ENCODE data around the gene CCDC137. TPM values are rescaled to one million over a fixed set of nuclear protein-coding genes. Genes with fewer than 3 reads are reported as not detected.

Gene CCDC137
- total RNA-seq, 2 donors from 2014 or later, result 3.8 to 5.1 TPM

GRCh38 chr17:81648013-81648706, 18.4 kb upstream of the CCDC137 start:
- no peak for TF ChIP-seq CTCF (IDR thresholded peaks at IDR 0.05)
- H3K27ac ChIP-seq, result no peak overlapping the region
- H3K27me3 ChIP-seq, result peaks cover 4 to 9% of the 10 kb centered on the region in 2 donors

GRCh38 chr17:81648707-81649085, 17.8 kb upstream of the CCDC137 start:
- no peaks in the 10 kb centered on the region for H3K36me3 ChIP-seq
- H3K27me3 ChIP-seq, result peaks cover 4 to 9% of the 10 kb centered on the region in 2 donors
- TF ChIP-seq CTCF (IDR thresholded peaks at IDR 0.05), result no peak
- H3K9me3 ChIP-seq, result peaks cover 0 to 6% of the 10 kb centered on the region in 2 donors
- no peaks in the 10 kb centered on the region for H3K4me1 ChIP-seq
- DNase-seq (ENCODE audit: low spot score), result no peak
- no peak overlapping the region for H3K27ac ChIP-seq
- no peak overlapping the region for H3K4me3 ChIP-seq

More at GRCh38 chr17:81648013-81648706, 18.4 kb upstream of the CCDC137 start:
- no peak overlapping the region for H3K4me3 ChIP-seq
- no peak for DNase-seq (ENCODE audit: low spot score)
- H3K9me3 ChIP-seq, result peaks cover 0 to 6% of the 10 kb centered on the region in 2 donors
- H3K36me3 ChIP-seq, result no peaks in the 10 kb centered on the region
- H3K4me1 ChIP-seq, result no peaks in the 10 kb centered on the region

GRCh38 chr17:81650951-81651350, 15.6 kb upstream of the CCDC137 start:
- no peak overlapping the region for H3K4me3 ChIP-seq
- peaks cover 4 to 9% of the 10 kb centered on the region in 2 donors for H3K27me3 ChIP-seq
- H3K27ac ChIP-seq, result no peak overlapping the region
- DNase-seq (ENCODE audit: low spot score), result no peak
- no peaks in the 10 kb centered on the region for H3K36me3 ChIP-seq
- no peaks in the 10 kb centered on the region for H3K4me1 ChIP-seq
- peaks cover 0 to 6% of the 10 kb centered on the region in 2 donors for H3K9me3 ChIP-seq
- no peak for TF ChIP-seq CTCF (IDR thresholded peaks at IDR 0.05)

- Histone ChIP-seq H3K27ac (no peak overlapping the region), H3K27me3 (peaks cover 4 to 9% of the 10 kb centered on the region in 2 donors), H3K36me3 (no peaks in the 10 kb centered on the region), H3K9me3 (peaks cover 0 to 6% of the 10 kb centered on the region in 2 donors), H3K4me3 (no peak overlapping the region), H3K4me1 (no peaks in the 10 kb centered on the region)
- no peak for DNase-seq (ENCODE audit: low spot score)
- no peak for TF ChIP-seq CTCF (IDR thresholded peaks at IDR 0.05)
Measured at GRCh38 chr17:81651692-81652091, 14.8 kb upstream of the CCDC137 start.

GRCh38 chr17:81652906-81653771, 13.4 kb upstream of the CCDC137 start:
- Histone ChIP-seq H3K27me3 (peaks cover 4 to 8% of the 10 kb centered on the region in 2 donors), H3K27ac (no peak overlapping the region), H3K4me3 (no peak overlapping the region), H3K4me1 (no peaks in the 10 kb centered on the region), H3K36me3 (no peaks in the 10 kb centered on the region), H3K9me3 (peaks cover 0 to 6% of the 10 kb centered on the region in 2 donors)
- no peak for TF ChIP-seq CTCF (IDR thresholded peaks at IDR 0.05)
- DNase-seq (ENCODE audit: low spot score), result no peak

Measured in right atrium auricular region (tissue), 2 donors.